Sigmoid colon (tissue), 7 donors: ENCODE measurements around the gene MOB4. TPM values are rescaled to one million over a fixed set of nuclear protein-coding genes. Genes with fewer than 3 reads are reported as not detected.

Experiments used
- DNase-seq: peaks from one replicate; pipeline ENCODE4 v3.0.0-alpha.2; 2019
- H3K27ac ChIP-seq, 4 donors: fragments of 200-600 bp; sonication (generic); one replicate each; pipeline ENCODE4 v1.5.1; 2016 to 2019; ENCODE audit warnings: mild to moderate bottlenecking in 1 of 4
- H3K27me3 ChIP-seq, 3 donors: fragments of 200-600 bp; sonication (generic); one replicate each; pipeline ENCODE4 v1.5.1; 2019; ENCODE audit warnings: mild to moderate bottlenecking in 1 of 3
- H3K36me3 ChIP-seq, 4 donors: fragments of 200-600 bp; sonication (generic); one replicate each; pipeline ENCODE4 v1.5.1; 2016 to 2019
- H3K4me1 ChIP-seq, 4 donors: fragments of 200-600 bp; sonication (generic); one replicate each; pipeline ENCODE4 v1.5.1; 2017 to 2019
- H3K4me3 ChIP-seq, 4 donors: fragments of 200-600 bp; sonication (generic); one replicate each; pipeline ENCODE4 v1.5.1; 2017 to 2019; ENCODE audit warnings: mild to moderate bottlenecking in 2 of 4, moderate library complexity in 1 of 4
- H3K9me3 ChIP-seq, 4 donors: fragments of 200-600 bp in 3 of 4; sonication (generic) in 3 of 4; one replicate each; pipeline versions ENCODE4 v1.5.1 to v1.6.1; 2013 to 2019
- CTCF ChIP-seq, 4 experiments: fragments of 450-650 bp in 3 of 4; fragments of 200-600 bp in 1 of 4; IDR thresholded peaks; one replicate each; pipeline ENCODE4 v1.5.1; 2016 to 2019; ENCODE audit warnings: antibody characterized with exemption in 4 of 4, mild to moderate bottlenecking in 3 of 4, moderate library complexity in 2 of 4
- EP300 ChIP-seq, 4 donors: sonication (generic); formaldehyde crosslinking; IDR thresholded peaks; one replicate each; pipeline ENCODE4 v1.6.1; 2017; ENCODE audit warnings: antibody characterized with exemption in 4 of 4
- POLR2A ChIP-seq, 2 donors: fragments of 450-650 bp; IDR thresholded peaks; one replicate each; pipeline ENCODE4 v1.6.1; 2016; ENCODE audit warnings: antibody characterized with exemption in 2 of 2, mild to moderate bottlenecking in 2 of 2, moderate library complexity in 2 of 2
- POLR2AphosphoS5 ChIP-seq, 4 donors: sonication (generic); formaldehyde crosslinking; IDR thresholded peaks; one replicate each; pipeline ENCODE4 v1.6.1; 2017; ENCODE audit warnings: antibody characterized with exemption in 4 of 4
- WGBS, 2 donors: extraction: QIAGEN DNeasy Blood & Tissue Kit; methylation state at CpG; one replicate each; pipeline ENCODE4 v1.1.7; 2013; 5-methylcytosine and 5-hydroxymethylcytosine counted together
- intact Hi-C: fragments of 100-400 bp; cut with DNase I; formaldehyde crosslinking; loops from one replicate; pipeline ENCODE4 v1.15.1; 2023
- polyA plus RNA-seq, 3 donors: library from polyadenylated mRNA; stranded (reverse); fragments of 200-250 nt; gene quantifications; one replicate each; pipeline ENCODE4 v1.2.3, GENCODE V29; 2013
- total RNA-seq, 4 donors: library from RNA; depleted of rRNA; stranded (reverse); fragments of >200 nt; gene quantifications; one replicate each; pipeline ENCODE4 v1.1.0, GENCODE V29; 2016
- donor health status: healthy with polysubstance abuse.
- donor health status: Bipolar disorder and iron deficiency.
- donor health status: healthy.

MOB4 gene
- total and polyA plus RNA-seq, 7 donors: 22.2 to 50.5 (median 40.3) TPM

- TF ChIP-seq POLR2A (IDR thresholded peaks at IDR 0.05) (no peak), POLR2AphosphoS5 (IDR thresholded peaks at IDR 0.05) (no peak), CTCF (IDR thresholded peaks at IDR 0.05) (no peak), EP300 (IDR thresholded peaks at IDR 0.05) (no peak)
These were observed 17.5 kb upstream of the MOB4 start for GRCh38 chr2:197498235-197498936.

GRCh38 chr2:197498937-197499593 lies 16.8 kb upstream of the MOB4 start:
- Histone ChIP-seq H3K4me1 (peaks cover 0 to 55% (median 43%) of the 10 kb centered on the region in 4 donors), H3K36me3 (peaks cover 13 to 64% (median 20%) of the 10 kb centered on the region in 4 donors), H3K27me3 (no peaks in the 10 kb centered on the region), H3K27ac (peak overlapping the region; percentile 95 to 96 (median 96)), H3K9me3 (no peaks in the 10 kb centered on the region), H3K4me3 (peak overlapping the region; percentile 76 to 95 (median 84))
- intact Hi-C loops: loop anchor here (2.0 to 5.0 kb wide), 2 partner anchors 46 to 62 kb away; partner anchors contain the start of genes COQ10B and SF3B1
- no peak for TF ChIP-seq POLR2A (IDR thresholded peaks at IDR 0.05)
- peak in 3 of 4 donors; percentile 12 to 37 (median 24) for TF ChIP-seq POLR2AphosphoS5 (IDR thresholded peaks at IDR 0.05)
- TF ChIP-seq EP300 (IDR thresholded peaks at IDR 0.05): no peak
- TF ChIP-seq CTCF (IDR thresholded peaks at IDR 0.05): no peak
- 0% methylated on average over 46 of the region's 46 CpGs for WGBS, 2 donors
- DNase-seq: peak; percentile 85

More at GRCh38 chr2:197498235-197498936, 17.5 kb upstream of the MOB4 start:
- 4 to 16% methylated on average over 14 of the region's 14 CpGs for WGBS, 2 donors
- Histone ChIP-seq H3K27ac (peak overlapping the region; percentile 95 to 96 (median 96)), H3K4me3 (peak overlapping the region; percentile 76 to 95 (median 84)), H3K36me3 (peaks cover 17 to 64% (median 26%) of the 10 kb centered on the region in 4 donors), H3K9me3 (no peaks in the 10 kb centered on the region), H3K4me1 (peaks cover 0 to 55% (median 43%) of the 10 kb centered on the region in 4 donors), H3K27me3 (no peaks in the 10 kb centered on the region)
- DNase-seq: no peak
- intact Hi-C loops: loop anchor here (2.0 to 5.0 kb wide), 2 partner anchors 46 to 61 kb away; partner anchors contain the start of genes COQ10B and SF3B1

- peaks cover 16 to 64% (median 20%) of the 10 kb centered on the region in 4 donors for H3K36me3 ChIP-seq
- peak; percentile 99 for DNase-seq
- TF ChIP-seq POLR2A (IDR thresholded peaks at IDR 0.05) (peak; percentile 86 to 92), POLR2AphosphoS5 (IDR thresholded peaks at IDR 0.05) (peak; percentile 94 to 99 (median 98)), EP300 (IDR thresholded peaks at IDR 0.05) (peak; percentile 61 to 97 (median 74)), CTCF (IDR thresholded peaks at IDR 0.05) (no peak)
- H3K9me3 ChIP-seq: no peaks in the 10 kb centered on the region
- intact Hi-C loops: loop anchor here (2.0 to 5.0 kb wide), 3 partner anchors 15 to 63 kb away; partner anchors contain the start of genes COQ10B and SF3B1
- peaks cover 0 to 55% (median 43%) of the 10 kb centered on the region in 4 donors for H3K4me1 ChIP-seq
- no peaks in the 10 kb centered on the region for H3K27me3 ChIP-seq
- H3K27ac ChIP-seq: peak within 1 kb of the TSS; percentile 95 to 96 (median 96)
- WGBS, 2 donors: 0% methylated on average over 104 of the region's 104 CpGs
- H3K4me3 ChIP-seq: peak within 1 kb of the TSS; percentile 76 to 95 (median 84)
These were observed 16.0 kb upstream of the MOB4 start, which contains the start of the genes HSPD1 and HSPE1 for GRCh38 chr2:197499594-197500502. HSPD1 (minus strand) TSS chr2:197499840; CDS start chr2:197498848, 992 bp downstream. HSPE1 (plus strand) TSS chr2:197500379; CDS start chr2:197500437, 58 bp downstream.
